ENCODE results near the gene ABCC4. TPM values are rescaled to one million over a fixed set of nuclear protein-coding genes. Genes with fewer than 3 reads are reported as not detected.

The ABCC4 gene
- total RNA-seq, 1 experiment from 2014 or later: 26.3 TPM

- intact Hi-C loops (cut with micrococcal nuclease): no loop called here
Measured at GRCh38 chr13:95164830-95165229, 136.4 kb downstream of the ABCC4 start.

More at GRCh38 chr13:95164830-95165229, 136.4 kb downstream of the ABCC4 start:
- ChIA-PET CTCF (no interaction called here), POLR2A (no interaction called here), RAD21 (ENCODE audit: low non-redundant PET in 1 of 2, low total read pairs in 2 of 2, uncharacterized antibody in 2 of 2, unreplicated experiment in 2 of 2) (no interaction called here)
- H3K9me2 ChIP-seq (ENCODE audit: insufficient read depth): no peaks in the 10 kb centered on the region
- no peak overlapping the region for H3K27ac ChIP-seq (ENCODE audit: low read depth, low read length)
- H3K79me2 ChIP-seq (ENCODE audit: insufficient read depth, low read length): no peaks in the 10 kb centered on the region
- H4K20me1 ChIP-seq (ENCODE audit: insufficient read depth): no peaks in the 10 kb centered on the region
- no peaks in the 10 kb centered on the region for H3K4me1 ChIP-seq (ENCODE audit: control insufficient read depth in 1 of 2, insufficient read depth in 2 of 2, low read length in 2 of 2)
- no peak overlapping the region for H3K9ac ChIP-seq (ENCODE audit: low read length)
- TF ChIP-seq TCF7L2 (IDR thresholded peaks at IDR 0.05; ENCODE audit: borderline replicate concordance, extremely low read depth, insufficient read depth, insufficient read length) (no peak), SRF (IDR thresholded peaks at IDR 0.05; ENCODE audit: low read depth) (no peak), POLR2AphosphoS5 (IDR thresholded peaks at IDR 0.05; ENCODE audit: low read depth, low read length) (no peak), CEBPB (IDR thresholded peaks at IDR 0.05; ENCODE audit: low read depth) (no peak), JUND (IDR thresholded peaks at IDR 0.05) (no peak), ELF1 (IDR thresholded peaks at IDR 0.05; ENCODE audit: borderline replicate concordance, low read depth) (no peak), POLR2A (IDR thresholded peaks at IDR 0.05; ENCODE audit: borderline replicate concordance, extremely low read depth, insufficient read depth, insufficient read length) (no peak), ZNF274 (IDR thresholded peaks at IDR 0.05; ENCODE audit: low read depth, low read length) (no peak), SP1 (IDR thresholded peaks at IDR 0.05; ENCODE audit: low read depth) (no peak)
- TF ChIP-seq, protein P1, sequence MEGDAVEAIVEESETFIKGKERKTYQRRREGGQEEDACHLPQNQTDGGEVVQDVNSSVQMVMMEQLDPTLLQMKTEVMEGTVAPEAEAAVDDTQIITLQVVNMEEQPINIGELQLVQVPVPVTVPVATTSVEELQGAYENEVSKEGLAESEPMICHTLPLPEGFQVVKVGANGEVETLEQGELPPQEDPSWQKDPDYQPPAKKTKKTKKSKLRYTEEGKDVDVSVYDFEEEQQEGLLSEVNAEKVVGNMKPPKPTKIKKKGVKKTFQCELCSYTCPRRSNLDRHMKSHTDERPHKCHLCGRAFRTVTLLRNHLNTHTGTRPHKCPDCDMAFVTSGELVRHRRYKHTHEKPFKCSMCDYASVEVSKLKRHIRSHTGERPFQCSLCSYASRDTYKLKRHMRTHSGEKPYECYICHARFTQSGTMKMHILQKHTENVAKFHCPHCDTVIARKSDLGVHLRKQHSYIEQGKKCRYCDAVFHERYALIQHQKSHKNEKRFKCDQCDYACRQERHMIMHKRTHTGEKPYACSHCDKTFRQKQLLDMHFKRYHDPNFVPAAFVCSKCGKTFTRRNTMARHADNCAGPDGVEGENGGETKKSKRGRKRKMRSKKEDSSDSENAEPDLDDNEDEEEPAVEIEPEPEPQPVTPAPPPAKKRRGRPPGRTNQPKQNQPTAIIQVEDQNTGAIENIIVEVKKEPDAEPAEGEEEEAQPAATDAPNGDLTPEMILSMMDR (IDR thresholded peaks at IDR 0.05 in 2 of 3, conservative IDR thresholded peaks at IDR 0.05 in 1 of 3; ENCODE audit: borderline replicate concordance in 1 of 3, insufficient read depth in 1 of 3, low read depth in 2 of 3, low read length in 2 of 3): no peak
- TF ChIP-seq, protein P2, sequence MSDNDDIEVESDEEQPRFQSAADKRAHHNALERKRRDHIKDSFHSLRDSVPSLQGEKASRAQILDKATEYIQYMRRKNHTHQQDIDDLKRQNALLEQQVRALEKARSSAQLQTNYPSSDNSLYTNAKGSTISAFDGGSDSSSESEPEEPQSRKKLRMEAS (IDR thresholded peaks at IDR 0.05): no peak
- DNase-seq (ENCODE audit: low read depth, low spot score): no peak
- H3K36me3 ChIP-seq (ENCODE audit: control insufficient read depth in 1 of 2, insufficient read depth in 2 of 2, low read length in 2 of 2): peaks cover 0 to 9% of the 10 kb centered on the region in 2 experiments; a peak in 2 of 4 replicates
- H3K27me3 ChIP-seq (ENCODE audit: insufficient read depth, low read length): no peaks in the 10 kb centered on the region
- H3K4me2 ChIP-seq (ENCODE audit: low read length): no peak overlapping the region
- H3K9me3 ChIP-seq (ENCODE audit: control insufficient read depth in 1 of 2, insufficient read depth in 1 of 2, low read depth in 1 of 2, low read length in 2 of 2): no peaks in the 10 kb centered on the region
- BruUV-seq (replicated peaks): no TSS peak
- ATAC-seq: no peak
- H3K4me3 ChIP-seq (replicated peaks in 1 of 2; ENCODE audit: low read depth in 1 of 2, low read length in 2 of 2): no peak overlapping the region
- H2AFZ ChIP-seq (ENCODE audit: low read depth, low read length, poor library complexity, severe bottlenecking): no peak overlapping the region
